HL-60/S4 (cell line): ENCODE results near the gene AP1M2.
"Not testable (repeated sequence)": the region's sequence is repeated elsewhere in the genome, so short reads cannot be mapped to it uniquely, and the experiment has no call there.

Experiments
- in situ Hi-C: fragments of 300-500 bp; cut with MboI; formaldehyde crosslinking; loops from 2 replicates; pipeline ENCODE4 v1.14.3; 2022; ENCODE audit warnings: low sequenced_read_pairs

Gene AP1M2

DNA sequence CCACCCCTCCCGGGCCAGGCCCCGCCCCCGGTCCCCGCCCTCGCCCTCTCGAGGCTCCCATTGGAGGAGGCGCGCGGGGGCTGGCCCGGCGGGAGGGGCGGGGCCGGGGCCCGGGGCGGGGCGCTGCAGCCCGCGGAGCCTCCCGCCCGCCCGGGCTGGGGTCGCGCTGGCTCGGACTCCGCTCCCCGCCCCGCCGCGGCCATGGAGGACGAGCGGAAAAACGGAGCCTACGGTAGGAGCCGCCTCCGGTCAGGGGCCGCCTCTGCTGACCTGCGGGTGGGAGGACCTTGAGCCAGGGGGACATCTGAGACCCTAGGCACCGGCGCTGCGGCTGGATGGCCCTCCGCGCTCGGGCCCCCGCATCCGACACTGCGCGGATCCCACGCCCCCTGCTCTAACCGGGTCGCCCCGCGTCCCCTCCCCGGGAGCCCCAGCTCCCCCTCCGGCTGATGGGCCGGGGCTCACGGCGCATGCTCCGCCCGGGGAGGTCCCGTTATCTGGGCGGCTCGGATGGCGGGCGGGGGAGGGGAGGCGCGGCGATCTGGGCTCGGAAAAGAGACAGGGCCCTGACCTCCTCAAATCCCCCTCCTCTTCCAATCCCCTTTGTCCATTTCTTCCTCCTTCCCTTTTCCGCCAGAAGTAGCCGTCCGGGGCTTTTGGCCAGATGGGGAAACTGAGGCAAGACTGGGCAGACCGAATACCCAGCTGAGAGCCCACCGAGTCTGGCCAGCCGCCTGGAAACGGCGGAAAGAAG, 15.4 kb upstream of the AP1M2 start:
- in situ Hi-C loops = no loop called here

- in situ Hi-C loops = no loop called here
These were observed 14.9 kb upstream of the AP1M2 start for GRCh38 chr19:10601999-10602329.

GRCh38 chr19:10600149-10600548, 13.0 kb upstream of the AP1M2 start:
- in situ Hi-C loops = no loop called here

GRCh38 chr19:10593820-10594637, 6.9 kb upstream of the AP1M2 start:
- in situ Hi-C loops = no loop called here

DNA sequence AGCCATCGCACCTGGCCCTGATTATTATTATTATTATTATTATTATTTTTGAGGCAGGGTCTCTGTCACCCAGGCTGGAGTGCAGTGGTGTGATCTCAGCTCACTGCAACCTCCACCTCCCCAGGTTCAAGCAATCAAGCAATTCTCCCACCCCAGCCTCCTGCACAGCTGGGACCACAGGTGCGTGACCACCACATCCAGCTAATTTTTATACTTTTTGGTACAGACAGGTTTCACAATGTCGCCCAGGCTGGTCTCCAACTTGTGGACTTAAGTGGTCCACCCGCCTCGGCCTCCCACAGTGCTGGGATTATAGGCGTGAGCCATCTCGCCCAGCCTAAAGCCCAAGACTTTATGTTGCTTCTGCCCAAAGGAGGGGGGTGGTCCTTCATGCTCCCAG, 6.0 kb upstream of the AP1M2 start:
- in situ Hi-C loops = no loop called here

- in situ Hi-C loops = no loop called here
These were observed 683 bp upstream of the AP1M2 start for GRCh38 chr19:10587839-10588150.

GRCh38 chr19:10586396-10586795, 716 bp downstream of the AP1M2 start:
- in situ Hi-C loops = no loop called here

DNA sequence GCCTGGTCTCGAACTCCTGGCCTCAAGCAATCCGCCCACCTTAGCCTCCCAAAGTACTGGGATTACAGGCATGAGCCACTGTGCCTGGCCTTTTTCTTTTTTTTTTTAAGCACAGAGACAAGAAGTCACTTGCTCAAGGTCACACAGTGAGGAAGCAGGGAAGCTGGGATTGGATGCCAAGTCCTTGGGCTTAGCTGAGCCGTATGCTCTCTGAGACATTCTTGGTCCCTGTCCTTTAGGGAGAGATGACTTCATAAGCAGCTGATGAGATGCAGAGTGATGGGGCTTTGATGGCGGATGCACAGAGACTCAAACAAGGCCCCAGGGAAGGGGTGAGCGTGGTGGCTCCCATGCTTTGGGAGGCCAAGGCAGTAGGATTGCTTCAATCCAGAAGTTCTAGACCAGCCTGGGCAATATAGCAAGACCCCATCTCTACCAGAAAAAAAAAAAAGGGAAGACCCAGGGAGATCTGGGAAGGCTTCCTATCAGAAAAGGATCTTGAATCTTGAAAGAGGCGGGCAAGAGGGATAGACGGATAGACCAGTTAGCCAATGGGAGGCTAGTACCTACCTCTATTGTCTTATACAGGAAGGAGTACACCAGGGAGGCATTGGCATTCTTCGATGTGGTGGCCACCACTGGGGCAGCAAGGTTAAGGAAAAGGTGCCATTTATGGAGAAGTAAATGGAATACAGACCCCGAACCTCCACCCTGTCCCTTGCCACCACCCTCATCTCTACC, 3.9 kb downstream of the AP1M2 start:
- in situ Hi-C loops = loop anchor here (5.0 kb wide), 1 partner anchor 59 kb away; no protein-coding TSS in a partner anchor

DNA sequence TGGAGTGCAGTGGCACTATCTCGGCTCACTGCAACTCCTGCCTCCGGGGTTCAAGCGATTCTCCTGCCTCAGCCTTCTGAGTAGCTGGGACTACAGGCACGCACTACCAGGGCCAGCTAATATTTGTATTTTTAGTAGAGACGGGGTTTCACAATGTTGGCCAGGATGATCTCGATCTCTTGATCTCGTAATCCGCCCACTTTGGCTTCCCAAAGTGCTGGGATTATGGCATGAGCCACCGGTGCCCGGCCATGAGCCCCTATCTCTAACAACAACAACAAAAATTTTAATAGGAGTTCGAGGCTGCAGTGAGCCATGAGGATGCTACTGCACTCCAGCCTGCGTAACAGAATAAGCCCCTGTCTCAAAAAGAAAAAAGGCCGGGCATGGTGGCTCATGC, 5.0 kb downstream of the AP1M2 start:
- in situ Hi-C loops = loop anchor here (5.0 kb wide), 1 partner anchor 60 kb away; no protein-coding TSS in a partner anchor

- in situ Hi-C loops = loop anchor here (5.0 kb wide), 1 partner anchor 61 kb away; no protein-coding TSS in a partner anchor
These were observed 6.0 kb downstream of the AP1M2 start for GRCh38 chr19:10580979-10581631.

DNA sequence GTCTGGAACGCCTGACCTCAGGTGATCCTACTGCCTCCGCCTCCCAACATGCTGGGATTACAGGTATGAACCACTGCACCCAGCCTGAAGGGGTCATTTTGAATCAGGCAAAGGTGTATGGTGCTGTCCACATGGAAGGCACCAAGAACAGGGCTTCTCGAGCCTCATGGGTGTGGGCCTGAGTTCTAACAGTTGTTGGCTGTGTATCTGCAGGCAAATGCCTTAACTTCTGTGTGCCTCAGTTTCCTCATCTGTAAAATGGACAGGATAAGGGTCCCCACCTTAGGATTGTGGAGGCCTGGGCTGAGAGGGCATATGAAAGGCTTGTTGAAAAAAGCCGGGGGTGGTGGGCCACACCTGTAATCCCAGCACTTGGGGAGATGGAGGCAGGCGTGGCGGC, 9.2 kb downstream of the AP1M2 start:
- in situ Hi-C loops = no loop called here

GRCh38 chr19:10575011-10575716, 11.9 kb downstream of the AP1M2 start:
- in situ Hi-C loops = no loop called here

- in situ Hi-C loops = no loop called here
These were observed 12.7 kb downstream of the AP1M2 start for GRCh38 chr19:10574462-10574861.

DNA sequence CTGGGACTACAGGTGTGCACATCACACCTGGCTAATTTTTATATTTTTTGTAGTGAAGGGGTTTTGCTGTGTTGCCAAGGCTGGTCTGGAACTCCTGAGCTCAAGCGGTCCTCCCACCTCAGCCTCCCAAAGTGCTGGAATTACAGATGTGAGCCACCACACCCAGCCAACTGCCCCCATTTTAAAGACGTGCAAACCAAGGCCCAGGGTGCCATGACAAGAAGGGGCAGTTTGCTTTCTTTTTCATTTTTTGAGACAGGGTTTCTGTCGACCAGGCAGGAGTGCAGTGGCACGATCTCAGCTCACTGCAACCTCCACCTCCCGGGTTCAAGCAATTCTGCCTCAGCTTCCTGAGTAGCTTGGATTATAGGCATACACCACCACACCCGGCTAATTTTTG, 13.3 kb downstream of the AP1M2 start:
- in situ Hi-C loops = not testable (repeated sequence)

DNA sequence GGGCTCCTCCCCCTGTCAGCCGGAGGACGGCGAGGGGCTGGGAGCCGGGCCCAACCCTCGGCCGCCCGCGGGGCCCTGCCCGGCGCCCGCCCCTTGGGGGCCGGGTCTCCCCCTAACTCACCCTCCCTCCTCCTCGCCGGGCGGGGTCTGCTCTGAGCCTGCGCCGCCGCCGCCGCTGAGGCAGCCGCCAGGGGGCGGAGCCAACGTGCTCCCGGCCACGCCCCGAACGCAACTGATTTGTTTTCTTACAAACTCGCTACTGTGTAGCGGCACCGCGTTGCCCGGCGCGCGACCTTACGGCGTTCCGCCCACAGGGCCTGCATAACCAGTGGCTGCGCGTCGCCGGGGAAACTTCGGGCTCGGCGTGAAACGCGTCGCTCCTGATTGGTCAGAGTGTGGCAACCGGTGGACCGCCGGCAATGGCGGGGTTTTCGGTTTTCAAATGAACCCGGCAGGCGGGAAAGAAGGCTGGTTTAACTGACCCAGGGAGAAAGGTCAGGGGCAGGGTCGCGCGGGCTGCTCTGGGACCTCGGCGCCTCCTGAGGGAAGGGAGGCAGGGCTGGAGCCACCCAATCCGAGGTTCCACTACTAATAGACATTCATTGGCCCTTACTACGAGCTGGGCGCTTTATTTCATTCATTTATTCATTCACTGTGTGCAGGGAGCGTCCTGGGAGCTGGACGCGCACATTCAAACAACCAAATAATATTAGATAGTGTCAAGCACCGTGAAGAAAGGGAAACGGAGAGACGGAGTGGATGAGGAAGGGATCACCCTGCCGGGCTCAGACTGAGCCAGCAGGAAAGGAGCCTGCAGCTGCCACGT, 18.1 kb downstream of the AP1M2 start, which contains the start of gene CDKN2D:
Gene CDKN2D (minus strand): TSS at position 154 of the 826 bp plus-strand sequence. CDS start 326 bp downstream, outside the sequence.
- in situ Hi-C loops = no loop called here

GRCh38 chr19:10568062-10568825, 18.9 kb downstream of the AP1M2 start:
- in situ Hi-C loops = no loop called here

DNA sequence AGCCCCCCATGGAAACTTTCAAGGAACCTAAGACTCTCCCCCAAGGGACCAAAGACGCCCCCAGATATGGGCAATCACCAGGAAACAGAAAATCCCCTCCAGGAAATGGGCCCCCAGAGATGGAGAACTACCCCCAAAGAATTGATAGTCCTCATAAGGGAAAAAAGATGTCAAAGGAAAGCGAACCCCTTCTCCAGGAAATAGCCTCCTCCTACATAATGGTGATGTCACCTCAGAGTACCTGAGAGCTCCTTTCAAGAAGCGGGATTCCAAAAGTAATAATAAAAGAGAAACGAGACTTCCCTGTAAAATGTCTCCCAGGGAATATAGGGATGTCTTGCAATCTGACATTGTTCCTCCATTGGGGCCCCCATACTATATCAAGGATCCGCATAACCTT, 19.5 kb downstream of the AP1M2 start:
- in situ Hi-C loops = no loop called here

DNA sequence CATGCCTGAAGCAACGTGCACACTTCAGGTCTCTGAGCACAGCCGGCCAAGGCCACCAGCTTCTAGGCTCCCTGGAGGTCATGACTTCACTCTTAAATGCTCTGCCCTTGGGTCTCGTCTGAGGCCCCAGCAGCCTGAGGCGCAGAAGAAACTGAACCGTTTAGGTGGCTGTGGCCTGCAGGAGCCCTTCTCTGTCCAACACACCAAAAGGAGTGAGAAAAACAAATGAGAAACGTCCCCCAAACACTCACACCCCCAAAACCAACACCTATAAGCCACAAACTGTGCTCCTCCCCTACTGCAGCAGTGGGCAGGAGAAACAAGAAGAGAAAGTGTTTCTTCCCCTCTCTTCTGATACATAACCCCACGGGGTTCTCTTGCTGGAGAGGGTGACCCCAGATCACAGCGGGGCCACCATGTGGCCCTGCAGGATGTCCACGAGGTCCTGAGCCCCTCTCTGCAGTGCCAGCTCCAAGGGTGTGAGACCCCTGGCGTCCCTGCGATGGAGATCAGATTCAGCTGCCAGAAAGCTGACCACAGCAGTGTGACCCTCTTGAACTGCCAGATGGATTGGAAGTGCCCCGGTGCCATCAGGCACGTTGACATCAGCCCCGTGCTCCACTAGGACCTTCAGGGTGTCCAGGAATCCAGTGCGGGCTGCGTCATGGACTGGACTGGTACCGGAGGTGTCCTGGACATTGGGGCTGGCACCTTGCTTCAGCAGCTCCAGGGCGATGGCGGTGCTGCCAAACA, 20.3 kb downstream of the AP1M2 start:
- in situ Hi-C loops = no loop called here
